ENCODE measurements around the gene TSPAN12. TPM values are rescaled to one million over a fixed set of nuclear protein-coding genes. Genes with fewer than 3 reads are reported as not detected.

TSPAN12 gene
- polyA plus RNA-seq, 1 donor from 2014 or later = 2.2 TPM

DNA sequence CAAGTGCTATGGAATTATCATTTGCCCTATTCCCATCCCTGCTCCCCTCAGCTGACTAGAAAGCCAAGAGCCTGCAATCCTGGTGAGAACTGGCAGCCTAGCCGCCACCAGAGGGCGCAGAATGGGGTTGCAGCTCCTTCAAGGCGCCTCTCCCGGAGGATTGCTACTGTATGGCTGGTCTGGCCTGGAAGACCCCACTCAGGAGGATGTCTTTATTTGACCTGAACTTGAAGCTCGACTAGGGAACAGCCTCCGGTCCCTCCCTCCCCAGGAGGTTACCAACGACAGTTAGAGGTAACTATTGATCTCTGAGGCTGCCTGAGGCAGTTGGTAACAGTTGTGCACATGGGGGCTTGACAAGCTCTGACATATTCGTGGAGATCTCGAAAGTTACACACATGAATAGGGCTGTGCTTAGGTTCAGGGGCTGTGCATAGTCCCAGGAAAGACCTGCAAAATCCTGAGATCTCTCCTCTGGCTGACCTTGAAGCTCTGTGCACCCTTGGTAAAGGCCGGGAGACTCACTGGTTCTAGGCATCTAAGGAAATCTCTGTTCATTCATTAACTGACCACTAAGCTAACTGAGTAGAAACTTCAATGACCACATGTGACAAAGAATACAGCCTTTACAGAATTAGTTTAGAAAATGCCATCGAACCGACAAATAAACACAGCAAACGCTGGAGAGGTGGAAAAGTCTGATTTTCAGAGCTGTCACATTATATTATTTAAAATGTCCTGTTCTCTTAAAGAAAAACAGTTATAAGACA is 65.7 kb downstream of the TSPAN12 start:
- no peaks in the 10 kb centered on the region for H4K20me1 ChIP-seq (ENCODE audit: insufficient read depth)
- H3K27ac ChIP-seq (ENCODE audit: low read length) = no peak overlapping the region
- TF ChIP-seq EP300 (conservative IDR thresholded peaks at IDR 0.05; ENCODE audit: poor library complexity, severe bottlenecking) (no peak), RAD21 (conservative IDR thresholded peaks at IDR 0.05) (peak; percentile 63), SMC3 (conservative IDR thresholded peaks at IDR 0.05; ENCODE audit: poor library complexity) (peak; percentile 80)
- TF ChIP-seq, protein P1, sequence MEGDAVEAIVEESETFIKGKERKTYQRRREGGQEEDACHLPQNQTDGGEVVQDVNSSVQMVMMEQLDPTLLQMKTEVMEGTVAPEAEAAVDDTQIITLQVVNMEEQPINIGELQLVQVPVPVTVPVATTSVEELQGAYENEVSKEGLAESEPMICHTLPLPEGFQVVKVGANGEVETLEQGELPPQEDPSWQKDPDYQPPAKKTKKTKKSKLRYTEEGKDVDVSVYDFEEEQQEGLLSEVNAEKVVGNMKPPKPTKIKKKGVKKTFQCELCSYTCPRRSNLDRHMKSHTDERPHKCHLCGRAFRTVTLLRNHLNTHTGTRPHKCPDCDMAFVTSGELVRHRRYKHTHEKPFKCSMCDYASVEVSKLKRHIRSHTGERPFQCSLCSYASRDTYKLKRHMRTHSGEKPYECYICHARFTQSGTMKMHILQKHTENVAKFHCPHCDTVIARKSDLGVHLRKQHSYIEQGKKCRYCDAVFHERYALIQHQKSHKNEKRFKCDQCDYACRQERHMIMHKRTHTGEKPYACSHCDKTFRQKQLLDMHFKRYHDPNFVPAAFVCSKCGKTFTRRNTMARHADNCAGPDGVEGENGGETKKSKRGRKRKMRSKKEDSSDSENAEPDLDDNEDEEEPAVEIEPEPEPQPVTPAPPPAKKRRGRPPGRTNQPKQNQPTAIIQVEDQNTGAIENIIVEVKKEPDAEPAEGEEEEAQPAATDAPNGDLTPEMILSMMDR (IDR thresholded peaks at IDR 0.05; ENCODE audit: poor library complexity, severe bottlenecking) = peak; percentile 72
- H3F3A ChIP-seq (ENCODE audit: insufficient read depth, low read length, poor library complexity, severe bottlenecking) = no peaks in the 10 kb centered on the region
- H2AFZ ChIP-seq (ENCODE audit: low read depth, low read length) = no peak overlapping the region
- no peak overlapping the region for H3K4me2 ChIP-seq (ENCODE audit: low read length)
- no peak overlapping the region for H3K9ac ChIP-seq (ENCODE audit: low read length)
- no peaks in the 10 kb centered on the region for H3K9me3 ChIP-seq (ENCODE audit: low read length)
- no peaks in the 10 kb centered on the region for H3K27me3 ChIP-seq (ENCODE audit: insufficient read depth, low read depth, low read length)
- H3K9me2 ChIP-seq (ENCODE audit: insufficient read depth, low read length) = no peaks in the 10 kb centered on the region
- no peaks in the 10 kb centered on the region for H3K36me3 ChIP-seq (ENCODE audit: insufficient read depth, low read length)
- H3K79me2 ChIP-seq (replicated peaks; ENCODE audit: insufficient read depth, low read length) = no peaks in the 10 kb centered on the region
- H3K4me3 ChIP-seq (ENCODE audit: low read length) = no peak overlapping the region

DNA sequence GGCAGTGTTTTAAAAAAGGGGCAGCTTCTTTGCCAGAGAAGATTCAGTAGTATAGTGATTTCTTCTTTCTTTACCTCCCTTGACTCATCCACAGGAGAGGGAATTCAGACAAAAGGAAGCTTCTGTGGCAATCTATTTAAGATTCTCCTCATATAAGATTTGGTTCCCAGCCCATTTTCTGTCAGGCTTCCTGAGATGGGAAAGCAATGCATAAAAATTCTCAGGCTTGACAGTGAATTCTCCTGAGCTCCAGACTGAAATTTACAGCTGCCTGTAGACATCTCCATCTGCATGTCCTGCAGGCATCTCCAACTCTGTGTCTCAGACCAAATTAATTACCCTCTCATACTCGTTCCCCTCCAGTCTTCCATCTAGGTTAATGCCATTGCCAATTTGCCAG is 72.8 kb downstream of the TSPAN12 start:
- Histone ChIP-seq H3K79me2 (replicated peaks; ENCODE audit: insufficient read depth, low read length) (no peaks in the 10 kb centered on the region), H2AFZ (ENCODE audit: low read depth, low read length) (no peak overlapping the region)

DNA sequence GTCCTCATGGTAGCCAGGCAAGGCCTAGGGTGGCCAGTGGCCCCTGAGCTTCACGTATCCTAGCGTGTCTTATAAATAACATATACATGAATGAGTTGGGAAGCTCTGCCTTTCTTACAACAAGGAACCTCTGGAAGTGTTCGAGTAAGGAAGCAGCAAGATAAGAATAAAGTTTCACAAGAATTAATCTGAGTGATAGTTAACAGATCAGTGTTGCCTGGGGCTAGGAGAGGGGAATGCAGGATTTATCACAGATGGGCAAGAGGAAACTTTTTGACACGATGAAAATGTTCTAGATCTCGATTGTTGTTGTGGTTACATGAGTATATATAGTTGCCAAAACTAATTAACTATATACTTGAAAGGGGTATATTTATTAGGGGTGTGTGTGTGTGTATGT is 74.2 kb downstream of the TSPAN12 start:
- Histone ChIP-seq H3K4me2 (ENCODE audit: low read length) (no peak overlapping the region), H3K9me3 (ENCODE audit: low read length) (no peaks in the 10 kb centered on the region), H2AFZ (ENCODE audit: low read depth, low read length) (no peak overlapping the region), H3K9ac (ENCODE audit: low read length) (no peak overlapping the region), H3K36me3 (ENCODE audit: insufficient read depth, low read length) (no peaks in the 10 kb centered on the region), H3K27ac (ENCODE audit: low read length) (no peak overlapping the region), H3K79me2 (replicated peaks; ENCODE audit: insufficient read depth, low read length) (no peaks in the 10 kb centered on the region), H3F3A (ENCODE audit: insufficient read depth, low read length, poor library complexity, severe bottlenecking) (no peaks in the 10 kb centered on the region), H3K4me3 (ENCODE audit: low read length) (no peak overlapping the region), H3K27me3 (ENCODE audit: insufficient read depth, low read depth, low read length) (no peaks in the 10 kb centered on the region), H3K9me2 (ENCODE audit: insufficient read depth, low read length) (no peaks in the 10 kb centered on the region), H4K20me1 (ENCODE audit: insufficient read depth) (no peaks in the 10 kb centered on the region)
- TF ChIP-seq, protein P1 (IDR thresholded peaks at IDR 0.05; ENCODE audit: poor library complexity, severe bottlenecking) = no peak
- TF ChIP-seq EZH2 (IDR thresholded peaks at IDR 0.05; ENCODE audit: borderline replicate concordance, insufficient read depth, low read length, poor library complexity, severe bottlenecking) = no peak
- no peak for TF ChIP-seq SMC3 (conservative IDR thresholded peaks at IDR 0.05; ENCODE audit: poor library complexity)
- no peak for TF ChIP-seq MXI1 (conservative IDR thresholded peaks at IDR 0.05; ENCODE audit: poor library complexity, severe bottlenecking)
- TF ChIP-seq POLR2AphosphoS5 (IDR thresholded peaks at IDR 0.05) = no peak
- TF ChIP-seq RAD21 (conservative IDR thresholded peaks at IDR 0.05) = no peak
- TF ChIP-seq, protein P2, sequence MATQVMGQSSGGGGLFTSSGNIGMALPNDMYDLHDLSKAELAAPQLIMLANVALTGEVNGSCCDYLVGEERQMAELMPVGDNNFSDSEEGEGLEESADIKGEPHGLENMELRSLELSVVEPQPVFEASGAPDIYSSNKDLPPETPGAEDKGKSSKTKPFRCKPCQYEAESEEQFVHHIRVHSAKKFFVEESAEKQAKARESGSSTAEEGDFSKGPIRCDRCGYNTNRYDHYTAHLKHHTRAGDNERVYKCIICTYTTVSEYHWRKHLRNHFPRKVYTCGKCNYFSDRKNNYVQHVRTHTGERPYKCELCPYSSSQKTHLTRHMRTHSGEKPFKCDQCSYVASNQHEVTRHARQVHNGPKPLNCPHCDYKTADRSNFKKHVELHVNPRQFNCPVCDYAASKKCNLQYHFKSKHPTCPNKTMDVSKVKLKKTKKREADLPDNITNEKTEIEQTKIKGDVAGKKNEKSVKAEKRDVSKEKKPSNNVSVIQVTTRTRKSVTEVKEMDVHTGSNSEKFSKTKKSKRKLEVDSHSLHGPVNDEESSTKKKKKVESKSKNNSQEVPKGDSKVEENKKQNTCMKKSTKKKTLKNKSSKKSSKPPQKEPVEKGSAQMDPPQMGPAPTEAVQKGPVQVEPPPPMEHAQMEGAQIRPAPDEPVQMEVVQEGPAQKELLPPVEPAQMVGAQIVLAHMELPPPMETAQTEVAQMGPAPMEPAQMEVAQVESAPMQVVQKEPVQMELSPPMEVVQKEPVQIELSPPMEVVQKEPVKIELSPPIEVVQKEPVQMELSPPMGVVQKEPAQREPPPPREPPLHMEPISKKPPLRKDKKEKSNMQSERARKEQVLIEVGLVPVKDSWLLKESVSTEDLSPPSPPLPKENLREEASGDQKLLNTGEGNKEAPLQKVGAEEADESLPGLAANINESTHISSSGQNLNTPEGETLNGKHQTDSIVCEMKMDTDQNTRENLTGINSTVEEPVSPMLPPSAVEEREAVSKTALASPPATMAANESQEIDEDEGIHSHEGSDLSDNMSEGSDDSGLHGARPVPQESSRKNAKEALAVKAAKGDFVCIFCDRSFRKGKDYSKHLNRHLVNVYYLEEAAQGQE (IDR thresholded peaks at IDR 0.05; ENCODE audit: borderline replicate concordance) = no peak
- no peak for TF ChIP-seq EP300 (conservative IDR thresholded peaks at IDR 0.05; ENCODE audit: poor library complexity, severe bottlenecking)
- no peak for TF ChIP-seq TAF1 (IDR thresholded peaks at IDR 0.05; ENCODE audit: low read depth)

More for the DNA sequence above, 72.8 kb downstream of the TSPAN12 start:
- H3K4me3 ChIP-seq (ENCODE audit: low read length) = no peak overlapping the region
- no peaks in the 10 kb centered on the region for H3K27me3 ChIP-seq (ENCODE audit: insufficient read depth, low read depth, low read length)
- no peak overlapping the region for H3K9ac ChIP-seq (ENCODE audit: low read length)
- H3K4me2 ChIP-seq (ENCODE audit: low read length) = no peak overlapping the region
- H3K27ac ChIP-seq (ENCODE audit: low read length) = no peak overlapping the region
- TF ChIP-seq SMC3 (conservative IDR thresholded peaks at IDR 0.05; ENCODE audit: poor library complexity) = no peak
- TF ChIP-seq POLR2AphosphoS5 (IDR thresholded peaks at IDR 0.05) = no peak
- TF ChIP-seq TAF1 (IDR thresholded peaks at IDR 0.05; ENCODE audit: low read depth) = no peak
- no peak for TF ChIP-seq EP300 (conservative IDR thresholded peaks at IDR 0.05; ENCODE audit: poor library complexity, severe bottlenecking)
- no peak for TF ChIP-seq MXI1 (conservative IDR thresholded peaks at IDR 0.05; ENCODE audit: poor library complexity, severe bottlenecking)
- no peaks in the 10 kb centered on the region for H3K9me2 ChIP-seq (ENCODE audit: insufficient read depth, low read length)
- H3F3A ChIP-seq (ENCODE audit: insufficient read depth, low read length, poor library complexity, severe bottlenecking) = no peaks in the 10 kb centered on the region
- H4K20me1 ChIP-seq (ENCODE audit: insufficient read depth) = no peaks in the 10 kb centered on the region
- no peaks in the 10 kb centered on the region for H3K36me3 ChIP-seq (ENCODE audit: insufficient read depth, low read length)
- H3K9me3 ChIP-seq (ENCODE audit: low read length) = no peaks in the 10 kb centered on the region
